ENCODE data around the gene TTLL3.
"Not testable (repeated sequence)": the region's sequence is repeated elsewhere in the genome, so short reads cannot be mapped to it uniquely, and the experiment has no call there.

DNA sequence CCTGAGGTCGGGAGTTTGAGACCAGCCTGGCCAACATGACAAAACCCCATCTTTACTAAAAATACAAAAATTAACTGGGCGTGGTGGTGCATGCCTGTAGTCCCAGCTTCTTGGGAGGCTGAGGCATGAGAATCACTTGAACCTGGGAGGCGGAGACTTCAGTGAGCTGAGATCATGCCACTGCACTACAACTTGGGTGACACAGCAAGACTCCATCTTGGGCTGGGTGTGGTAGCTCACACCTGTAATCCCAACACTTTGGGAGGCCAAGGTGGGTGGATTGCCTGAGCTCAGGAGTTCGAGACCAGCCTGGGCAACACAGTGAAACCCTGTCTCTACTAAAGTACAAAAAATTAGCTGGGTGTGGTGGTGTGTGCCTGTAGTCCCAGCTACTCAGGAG, 66.2 kb downstream of the TTLL3 start:
- TF ChIP-seq TAF1 (IDR thresholded peaks at IDR 0.05; ENCODE audit: borderline replicate concordance, low read depth, low read length); POLR2A (IDR thresholded peaks at IDR 0.05; ENCODE audit: low read depth, low read length): not testable (repeated sequence)

All from GM12892 (cell line).